Measurements from ENCODE around the gene PRKAR1A. TPM values are rescaled to one million over a fixed set of nuclear protein-coding genes. Genes with fewer than 3 reads are reported as not detected.

The PRKAR1A gene
- total and polyA plus RNA-seq, 2 of the 8 experiments (the other 6 are each of a cell fraction or from before 2014, with no cell fraction given) = 39.3 to 149 TPM

DNA sequence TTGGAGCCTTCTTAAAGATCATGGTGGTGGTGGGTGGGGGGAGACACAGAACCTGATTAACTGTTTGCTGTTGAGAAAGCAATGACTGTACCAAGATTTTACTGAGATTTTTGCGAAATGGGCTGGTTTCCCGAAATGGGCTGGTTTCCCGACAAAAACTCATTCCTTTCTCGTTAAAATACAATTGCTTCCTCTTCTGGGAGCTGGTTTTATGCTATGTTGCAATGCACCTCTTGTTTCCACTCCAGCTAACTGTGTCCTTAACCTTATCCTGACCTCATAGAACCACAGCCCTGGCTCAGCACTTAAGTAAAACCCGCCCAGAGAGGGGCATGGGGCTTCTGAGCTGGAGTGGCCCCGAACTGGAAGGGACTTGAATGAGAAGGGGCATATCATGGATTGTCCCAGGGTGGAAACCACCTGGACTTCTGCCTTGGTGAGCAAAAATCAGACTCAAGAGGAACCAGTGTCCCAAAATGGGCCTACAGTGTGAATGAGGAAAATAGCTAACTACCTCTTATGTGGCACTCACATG, 68.1 kb downstream of the PRKAR1A start:
- Histone ChIP-seq H3K4me1 (replicated peaks in 1 of 4; ENCODE audit: control insufficient read depth in 3 of 4, insufficient read depth in 4 of 4, low read length in 3 of 4) (peaks cover 0 to 2% (median 0%) of the 10 kb centered on the region in 4 experiments; a peak in 1 of 7 replicates), H4K91ac (replicated peaks; ENCODE audit: insufficient read length, low read length) (no peak overlapping the region), H3K23me2 (ENCODE audit: low read depth, low read length) (no peaks in the 10 kb centered on the region), H4K8ac (ENCODE audit: extremely low read depth, insufficient read depth, low read length) (no peak overlapping the region), H2BK15ac (ENCODE audit: low read length) (no peak overlapping the region), H4K5ac (ENCODE audit: insufficient read length, low read depth, low read length) (no peak overlapping the region), H3K9me3 (ENCODE audit: insufficient read depth in 2 of 2, low read depth in 1 of 2, low read length in 1 of 2) (no peaks in the 10 kb centered on the region; a peak in 1 of 4 replicates), H3K27ac (ENCODE audit: low read depth, low read length) (no peak overlapping the region), H3K79me2 (ENCODE audit: control insufficient read depth in 1 of 2, insufficient read depth in 2 of 2, low read length in 2 of 2) (no peaks in the 10 kb centered on the region), H3K18ac (ENCODE audit: extremely low read depth, low read length) (no peak overlapping the region), H2BK20ac (ENCODE audit: low read length) (no peak overlapping the region), H3K79me1 (ENCODE audit: low read depth, low read length) (no peaks in the 10 kb centered on the region), H3K4me3 (ENCODE audit: extremely low read depth in 1 of 4, insufficient read depth in 2 of 4, low read depth in 3 of 4, low read length in 4 of 4) (no peak overlapping the region), H3K4ac (replicated peaks; ENCODE audit: insufficient read length, low read depth, low read length) (no peak overlapping the region), H2BK5ac (ENCODE audit: low read depth, low read length) (no peak overlapping the region), H2AFZ (ENCODE audit: low read length) (no peak overlapping the region), H2BK120ac (replicated peaks; ENCODE audit: low read depth, low read length) (no peak overlapping the region), H2AK5ac (ENCODE audit: low read depth, low read length) (no peak overlapping the region), H3K36me3 (ENCODE audit: control insufficient read depth in 2 of 4, insufficient read depth in 4 of 4, low read length in 3 of 4) (no peaks in the 10 kb centered on the region), H3K9ac (replicated peaks in 1 of 4; ENCODE audit: extremely low read depth in 1 of 4, low read depth in 3 of 4, low read length in 3 of 4) (no peak overlapping the region), H3K23ac (ENCODE audit: insufficient read length) (no peak overlapping the region), H3K14ac (ENCODE audit: insufficient read length) (no peak overlapping the region), H3K56ac (replicated peaks; ENCODE audit: insufficient read length, low read depth, low read length) (no peak overlapping the region), H3K27me3 (replicated peaks in 1 of 4; ENCODE audit: control insufficient read depth in 3 of 4, extremely low read depth in 1 of 4, insufficient read depth in 3 of 4, low read length in 3 of 4) (no peaks in the 10 kb centered on the region), H4K20me1 (replicated peaks in 1 of 2; ENCODE audit: control insufficient read depth in 1 of 2, insufficient read depth in 2 of 2, low read length in 2 of 2) (no peaks in the 10 kb centered on the region), H3K4me2 (ENCODE audit: insufficient read depth in 1 of 2, low read depth in 2 of 2, low read length in 2 of 2) (no peak overlapping the region), H2BK12ac (ENCODE audit: low read depth, low read length) (no peak overlapping the region)
- no peak for FAIRE-seq
- no peak for TF ChIP-seq TAF7 (optimal IDR thresholded peaks at IDR 0.05; ENCODE audit: borderline replicate concordance, low read depth, low read length)
- no peak for TF ChIP-seq CBX5 (IDR thresholded peaks at IDR 0.05; ENCODE audit: low read depth, low read length)
- no peak for TF ChIP-seq NRF1 (IDR thresholded peaks at IDR 0.05; ENCODE audit: low read depth, low read length)
- CTCF ChIA-PET (ENCODE audit: partially characterized antibody) = interaction anchor here (1.3 to 1.4 kb wide), 2 partner anchors 10 to 181 kb away, joined by 4 to 5 read pairs; no protein-coding TSS in a partner anchor
- 93% methylated on average over 6 of the region's 6 CpGs; no CpG with 5 or more reads in 1 of the 2 experiments for WGBS, 2 experiments (ENCODE audit: extremely low coverage in 1 of 2, insufficient coverage in 1 of 2, insufficient read length in 1 of 2, insufficient replicate concordance in 2 of 2, low coverage in 1 of 2, low lambda C conversion rate in 2 of 2, missing lambda C conversion rate in 1 of 2)
- POLR2A ChIA-PET (ENCODE audit: partially characterized antibody) = interaction anchor here (1.3 kb wide), 1 partner anchor 40 kb away, joined by 3 read pairs; no protein-coding TSS in a partner anchor
- no peak for DNase-seq (ENCODE audit: low read depth in 1 of 2, low spot score in 2 of 2)
